ENCODE results near the gene TNS3.

- TF ChIP-seq SIN3A (IDR thresholded peaks at IDR 0.05; ENCODE audit: borderline replicate concordance, insufficient read depth, low read depth, low read length): no peak
- TF ChIP-seq CTCF (IDR thresholded peaks at IDR 0.05): no peak
Observed at GRCh38 chr7:47453093-47454061, 128.5 kb downstream of the TNS3 start.
